Skeletal muscle cell (primary cell): ENCODE measurements around the gene NUDT8.
"Not testable (repeated sequence)": the region's sequence is repeated elsewhere in the genome, so short reads cannot be mapped to it uniquely, and the experiment has no call there.

ENCODE experiments used
- DNase-seq: peaks from one replicate; pipeline ENCODE4 v3.0.0-alpha.2; 2010; ENCODE audit warnings: low read depth
- H3K4me3 ChIP-seq: 2 replicates; pipeline ENCODE4 v1.5.1; 2011; ENCODE audit warnings: low read depth, mild to moderate bottlenecking, control low read depth, low read length, moderate library complexity

NUDT8 gene

GRCh38 chr11:67615728-67616430 lies 13.9 kb downstream of the NUDT8 start:
- DNase-seq: no peak
- no peak overlapping the region for H3K4me3 ChIP-seq

- no peak for DNase-seq
- no peak overlapping the region for H3K4me3 ChIP-seq
These were observed 14.7 kb downstream of the NUDT8 start for GRCh38 chr11:67614730-67615714.

GRCh38 chr11:67613960-67614715 lies 15.6 kb downstream of the NUDT8 start:
- DNase-seq: no peak
- H3K4me3 ChIP-seq: peak overlapping the region; percentile 20

GRCh38 chr11:67613313-67613959 lies 16.3 kb downstream of the NUDT8 start:
- no peak overlapping the region for H3K4me3 ChIP-seq
- no peak for DNase-seq

GRCh38 chr11:67612751-67613150 lies 17.0 kb downstream of the NUDT8 start:
- DNase-seq: no peak
- no peak overlapping the region for H3K4me3 ChIP-seq

- no peak for DNase-seq
- H3K4me3 ChIP-seq: no peak overlapping the region
These were observed 17.8 kb downstream of the NUDT8 start for GRCh38 chr11:67611704-67612587.

GRCh38 chr11:67611165-67611564 lies 18.6 kb downstream of the NUDT8 start:
- no peak overlapping the region for H3K4me3 ChIP-seq
- no peak for DNase-seq

GRCh38 chr11:67610302-67610868 lies 19.4 kb downstream of the NUDT8 start:
- no peak for DNase-seq
- H3K4me3 ChIP-seq: no peak overlapping the region

GRCh38 chr11:67609316-67609715 lies 20.4 kb downstream of the NUDT8 start:
- H3K4me3 ChIP-seq: no peak overlapping the region
- DNase-seq: no peak

- DNase-seq: no peak
- no peak overlapping the region for H3K4me3 ChIP-seq
These were observed 21.3 kb downstream of the NUDT8 start for GRCh38 chr11:67608486-67608885.

- no peak for DNase-seq
- peak overlapping the region; percentile 100 for H3K4me3 ChIP-seq
These were observed 22.2 kb downstream of the NUDT8 start for GRCh38 chr11:67607507-67607906.

- DNase-seq: peak; percentile 66
- peak within 1 kb of the TSS; percentile 100 for H3K4me3 ChIP-seq
These were observed 23.0 kb downstream of the NUDT8 start, which contains the start of gene NDUFV1 for GRCh38 chr11:67606492-67607295. Gene NDUFV1, plus strand, starts transcription at chr11:67606936. Its CDS starts 69 bp downstream, at chr11:67607005.

GRCh38 chr11:67606093-67606491 lies 23.6 kb downstream of the NUDT8 start:
- H3K4me3 ChIP-seq: peak overlapping the region; percentile 100
- no peak for DNase-seq

GRCh38 chr11:67605231-67606011 lies 24.3 kb downstream of the NUDT8 start:
- H3K4me3 ChIP-seq: no peak overlapping the region
- no peak for DNase-seq

GRCh38 chr11:67604815-67605214 lies 24.9 kb downstream of the NUDT8 start:
- no peak for DNase-seq
- H3K4me3 ChIP-seq: no peak overlapping the region

GRCh38 chr11:67604119-67604518 lies 25.6 kb downstream of the NUDT8 start:
- not testable (repeated sequence) for H3K4me3 ChIP-seq, DNase-seq
